CD14-positive monocyte (primary cell): ENCODE data around the gene PTCD3. TPM values are rescaled to one million over a fixed set of nuclear protein-coding genes. Genes with fewer than 3 reads are reported as not detected.

Experiments
- DNase-seq, 3 donors: peaks; one replicate each; pipeline ENCODE4 v3.0.0-alpha.2; 2011 to 2022
- H2AFZ ChIP-seq: 2 replicates; pipeline ENCODE4 v1.6.0; 2012; ENCODE audit warnings: mild to moderate bottlenecking, low read depth, low read length, inconsistent platforms; ENCODE audit not compliant: insufficient read depth, poor library complexity, severe bottlenecking
- H3K27ac ChIP-seq, 2 donors: 1 replicate in 1 of 2; 2 replicates in 1 of 2; pipeline ENCODE4 v1.5.1; 2012 to 2013; ENCODE audit warnings: low read length in 2 of 2, control low read depth in 1 of 2, inconsistent platforms in 1 of 2, low read depth in 1 of 2, mild to moderate bottlenecking in 1 of 2
- H3K27me3 ChIP-seq, 2 donors: one replicate each; pipeline versions ENCODE4 v1.6.0 to v1.6.1; 2011 to 2013; ENCODE audit warnings: low read length in 2 of 2; ENCODE audit not compliant: control insufficient read depth in 2 of 2, insufficient read depth in 2 of 2
- H3K36me3 ChIP-seq, 2 donors: replicated peaks in 1 of 2; 1 replicate in 1 of 2; 2 replicates in 1 of 2; pipeline versions ENCODE4 v1.5.1 to v1.6.1; 2012 to 2013; ENCODE audit warnings: low read length in 2 of 2, control low read depth in 1 of 2, inconsistent platforms in 1 of 2, mild to moderate bottlenecking in 1 of 2; ENCODE audit not compliant: insufficient read depth in 2 of 2, control insufficient read depth in 1 of 2
- H3K4me1 ChIP-seq, 2 donors: 1 replicate in 1 of 2; 2 replicates in 1 of 2; pipeline versions ENCODE4 v1.5.1 to v1.6.1; 2012 to 2013; ENCODE audit warnings: low read length in 2 of 2, control low read depth in 1 of 2, inconsistent platforms in 1 of 2, mild to moderate bottlenecking in 1 of 2, moderate library complexity in 1 of 2; ENCODE audit not compliant: insufficient read depth in 2 of 2, control insufficient read depth in 1 of 2
- H3K4me2 ChIP-seq: replicated peaks from 2 replicates; pipeline ENCODE3; 2012; ENCODE audit warnings: low read length, moderate library complexity, mild to moderate bottlenecking; ENCODE audit not compliant: poor library complexity, severe bottlenecking; ENCODE audit errors: extremely low read depth
- H3K4me3 ChIP-seq, 3 experiments: fragments of 200-600 bp in 1 of 3; sonication (generic) in 1 of 3; replicated peaks in 1 of 3; 1 replicate in 2 of 3; 2 replicates in 1 of 3; pipeline ENCODE4 v1.5.1; 2011 to 2013; ENCODE audit warnings: low read length in 3 of 3, mild to moderate bottlenecking in 3 of 3, control low read depth in 2 of 3, low read depth in 2 of 3, inconsistent platforms in 1 of 3, moderate library complexity in 1 of 3
- H3K79me2 ChIP-seq: 2 replicates; pipeline ENCODE4 v1.6.0; 2012; ENCODE audit warnings: mild to moderate bottlenecking, control low read depth, inconsistent platforms, low read length, moderate library complexity; ENCODE audit not compliant: insufficient read depth
- H3K9ac ChIP-seq: 2 replicates; pipeline ENCODE4 v1.6.0; 2017; ENCODE audit warnings: low read length, mild to moderate bottlenecking; ENCODE audit not compliant: insufficient read depth, poor library complexity, severe bottlenecking
- H3K9me3 ChIP-seq, 2 donors: replicated peaks in 1 of 2; 1 replicate in 1 of 2; 2 replicates in 1 of 2; pipeline versions ENCODE4 v1.5.1 to v1.6.1; 2012 to 2013; ENCODE audit warnings: low read length in 2 of 2, control low read depth in 1 of 2; ENCODE audit not compliant: control insufficient read depth in 1 of 2, insufficient read depth in 1 of 2
- H4K20me1 ChIP-seq: 2 replicates; pipeline ENCODE4 v1.6.0; 2012; ENCODE audit warnings: mild to moderate bottlenecking, low read length, control low read depth, moderate library complexity; ENCODE audit not compliant: insufficient read depth
- H3K27ac Mint-ChIP-seq, 7 donors: one replicate each; pipeline ENCODE4 v1.8.0; 2020; ENCODE audit warnings: mild to moderate bottlenecking in 7 of 7, mixed read lengths in 7 of 7, moderate library complexity in 6 of 7, inconsistent platforms in 2 of 7
- H3K27me3 Mint-ChIP-seq, 3 donors: one replicate each; pipeline ENCODE4 v1.8.0; 2021 to 2022; ENCODE audit warnings: low read depth in 3 of 3, mild to moderate bottlenecking in 3 of 3, mixed read lengths in 3 of 3, moderate library complexity in 3 of 3, inconsistent platforms in 1 of 3
- H3K36me3 Mint-ChIP-seq, 2 donors: one replicate each; pipeline ENCODE4 v1.8.0; 2020; ENCODE audit warnings: mixed read lengths in 2 of 2, inconsistent platforms in 1 of 2, mild to moderate bottlenecking in 1 of 2
- H3K4me1 Mint-ChIP-seq: one replicate; pipeline ENCODE4 v1.8.0; 2020; ENCODE audit warnings: mild to moderate bottlenecking, mixed read lengths
- H3K4me3 Mint-ChIP-seq, 2 donors: one replicate each; pipeline ENCODE4 v1.8.0; 2020; ENCODE audit warnings: mild to moderate bottlenecking in 2 of 2, mixed read lengths in 2 of 2, moderate library complexity in 1 of 2
- H3K9me3 Mint-ChIP-seq, 7 donors: one replicate each; pipeline ENCODE4 v1.8.0; 2020 to 2022; ENCODE audit warnings: mixed read lengths in 7 of 7, mild to moderate bottlenecking in 6 of 7, moderate library complexity in 6 of 7, inconsistent platforms in 2 of 7
- WGBS: methylation state at CpG from one replicate; pipeline ENCODE4 v1.1.5; 2013; ENCODE audit warnings: missing lambda C conversion rate; ENCODE audit not compliant: insufficient coverage; 5-methylcytosine and 5-hydroxymethylcytosine counted together
- intact Hi-C, 2 donors: fragments of 100-400 bp; cut with micrococcal nuclease; formaldehyde crosslinking; loops; one replicate each; pipeline versions ENCODE4 v1.15.0 to v1.15.1; 2023
- polyA plus RNA-seq, 3 donors: library from polyadenylated mRNA; depleted of rRNA in 1 of 3; unstranded in 2 of 3; stranded (reverse) in 1 of 3; fragments of 300-500 nt in 2 of 3; fragments of >200 nt in 1 of 3; fragmentation: Illumina TruSeq in 2 of 3; gene quantifications; 1 replicate in 2 of 3; 2 replicates in 1 of 3; pipeline ENCODE4 v1.2.3, GENCODE V29; 2012 to 2021
- TF ChIP-seq, protein P1 (sequence below): fragments of 200-600 bp; IDR thresholded peaks from one replicate; pipeline ENCODE4 v1.8.0; 2022; ENCODE audit warnings: antibody characterized with exemption, mild to moderate bottlenecking

PTCD3 gene
- polyA plus RNA-seq, 3 donors, result 14.0 to 60.5 (median 17.8) TPM

DNA sequence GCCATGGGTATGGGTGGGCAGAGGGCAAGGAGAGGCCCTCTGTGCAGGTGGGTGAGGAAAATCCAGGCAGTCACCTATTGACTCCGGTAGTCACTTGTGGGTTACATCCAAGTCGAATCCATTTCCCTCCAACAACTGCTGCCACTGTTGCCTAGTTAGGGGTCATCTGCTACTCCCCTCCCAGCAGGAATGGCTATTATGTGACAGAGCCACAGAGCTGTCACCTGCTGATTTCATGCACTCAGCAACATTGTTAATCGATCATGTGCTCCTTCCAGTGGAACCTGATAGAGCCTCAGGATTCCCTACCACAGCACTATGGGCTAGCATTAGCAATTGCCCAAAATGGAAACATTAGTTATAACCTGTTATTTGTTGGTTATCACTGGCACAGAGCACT is 31.8 kb upstream of the PTCD3 start:
- no peak for DNase-seq
- Mint-ChIP-seq H3K9me3 (peaks cover 0 to 3% (median 0%) of the 10 kb centered on the region in 7 donors), H3K4me3 (no peak overlapping the region), H3K27ac (no peak overlapping the region), H3K4me1 (peaks cover 24% of the 10 kb centered on the region), H3K27me3 (peaks cover 0 to 5% (median 2%) of the 10 kb centered on the region in 3 donors), H3K36me3 (peaks cover 70 to 71% of the 10 kb centered on the region in 2 donors)
- Histone ChIP-seq H3K9me3 (no peaks in the 10 kb centered on the region), H3K27ac (no peak overlapping the region), H3K4me2 (no peak overlapping the region), H3K4me1 (peaks cover 9 to 11% of the 10 kb centered on the region in 2 donors), H4K20me1 (no peaks in the 10 kb centered on the region), H3K36me3 (peaks cover 41 to 67% of the 10 kb centered on the region in 2 donors), H3K4me3 (no peak overlapping the region), H2AFZ (no peak overlapping the region), H3K27me3 (no peaks in the 10 kb centered on the region), H3K9ac (no peak overlapping the region), H3K79me2 (no peaks in the 10 kb centered on the region)
- intact Hi-C loops, result no loop called here
- TF ChIP-seq, protein P1, sequence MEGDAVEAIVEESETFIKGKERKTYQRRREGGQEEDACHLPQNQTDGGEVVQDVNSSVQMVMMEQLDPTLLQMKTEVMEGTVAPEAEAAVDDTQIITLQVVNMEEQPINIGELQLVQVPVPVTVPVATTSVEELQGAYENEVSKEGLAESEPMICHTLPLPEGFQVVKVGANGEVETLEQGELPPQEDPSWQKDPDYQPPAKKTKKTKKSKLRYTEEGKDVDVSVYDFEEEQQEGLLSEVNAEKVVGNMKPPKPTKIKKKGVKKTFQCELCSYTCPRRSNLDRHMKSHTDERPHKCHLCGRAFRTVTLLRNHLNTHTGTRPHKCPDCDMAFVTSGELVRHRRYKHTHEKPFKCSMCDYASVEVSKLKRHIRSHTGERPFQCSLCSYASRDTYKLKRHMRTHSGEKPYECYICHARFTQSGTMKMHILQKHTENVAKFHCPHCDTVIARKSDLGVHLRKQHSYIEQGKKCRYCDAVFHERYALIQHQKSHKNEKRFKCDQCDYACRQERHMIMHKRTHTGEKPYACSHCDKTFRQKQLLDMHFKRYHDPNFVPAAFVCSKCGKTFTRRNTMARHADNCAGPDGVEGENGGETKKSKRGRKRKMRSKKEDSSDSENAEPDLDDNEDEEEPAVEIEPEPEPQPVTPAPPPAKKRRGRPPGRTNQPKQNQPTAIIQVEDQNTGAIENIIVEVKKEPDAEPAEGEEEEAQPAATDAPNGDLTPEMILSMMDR, result no peak
- no CpG with 5 or more reads among the region's 3 CpGs for WGBS

- H3K4me2 ChIP-seq, result no peak overlapping the region
- Mint-ChIP-seq H3K4me1 (peaks cover 28% of the 10 kb centered on the region), H3K27ac (no peak overlapping the region), H3K27me3 (peaks cover 0 to 4% (median 2%) of the 10 kb centered on the region in 3 donors), H3K36me3 (peaks cover 66 to 68% of the 10 kb centered on the region in 2 donors), H3K4me3 (no peak overlapping the region), H3K9me3 (peaks cover 0 to 3% (median 0%) of the 10 kb centered on the region in 7 donors)
- no peaks in the 10 kb centered on the region for H3K79me2 ChIP-seq
- H3K36me3 ChIP-seq, result peaks cover 36 to 62% of the 10 kb centered on the region in 2 donors
- H3K9ac ChIP-seq, result no peak overlapping the region
- TF ChIP-seq, protein P1, result no peak
- no peaks in the 10 kb centered on the region for H3K9me3 ChIP-seq
- no peaks in the 10 kb centered on the region for H3K27me3 ChIP-seq
- intact Hi-C loops, result loop anchor here in 1 of 2 donors (5.0 kb wide), 1 partner anchor 188 kb away; the partner anchor contains the start of gene ST3GAL5
- no peak overlapping the region for H3K27ac ChIP-seq
- peaks cover 11 to 15% of the 10 kb centered on the region in 2 donors for H3K4me1 ChIP-seq
- no peak overlapping the region for H2AFZ ChIP-seq
- H3K4me3 ChIP-seq, result no peak overlapping the region
- no peak for DNase-seq
- WGBS, result 98% methylated on average over 15 of the region's 15 CpGs
- no peaks in the 10 kb centered on the region for H4K20me1 ChIP-seq
Measured at GRCh38 chr2:86074811-86075210, 31.2 kb upstream of the PTCD3 start.
